ENCODE data around the gene NCOA5.
"Not testable (repeated sequence)": the region's sequence is repeated elsewhere in the genome, so short reads cannot be mapped to it uniquely, and the experiment has no call there.

The NCOA5 gene

GRCh38 chr20:46119547-46119946, 29.8 kb upstream of the NCOA5 start:
- DNase-seq, result no peak

GRCh38 chr20:46119028-46119546, 29.3 kb upstream of the NCOA5 start:
- DNase-seq, result no peak

GRCh38 chr20:46118481-46119020, 28.8 kb upstream of the NCOA5 start:
- DNase-seq, result no peak

DNA sequence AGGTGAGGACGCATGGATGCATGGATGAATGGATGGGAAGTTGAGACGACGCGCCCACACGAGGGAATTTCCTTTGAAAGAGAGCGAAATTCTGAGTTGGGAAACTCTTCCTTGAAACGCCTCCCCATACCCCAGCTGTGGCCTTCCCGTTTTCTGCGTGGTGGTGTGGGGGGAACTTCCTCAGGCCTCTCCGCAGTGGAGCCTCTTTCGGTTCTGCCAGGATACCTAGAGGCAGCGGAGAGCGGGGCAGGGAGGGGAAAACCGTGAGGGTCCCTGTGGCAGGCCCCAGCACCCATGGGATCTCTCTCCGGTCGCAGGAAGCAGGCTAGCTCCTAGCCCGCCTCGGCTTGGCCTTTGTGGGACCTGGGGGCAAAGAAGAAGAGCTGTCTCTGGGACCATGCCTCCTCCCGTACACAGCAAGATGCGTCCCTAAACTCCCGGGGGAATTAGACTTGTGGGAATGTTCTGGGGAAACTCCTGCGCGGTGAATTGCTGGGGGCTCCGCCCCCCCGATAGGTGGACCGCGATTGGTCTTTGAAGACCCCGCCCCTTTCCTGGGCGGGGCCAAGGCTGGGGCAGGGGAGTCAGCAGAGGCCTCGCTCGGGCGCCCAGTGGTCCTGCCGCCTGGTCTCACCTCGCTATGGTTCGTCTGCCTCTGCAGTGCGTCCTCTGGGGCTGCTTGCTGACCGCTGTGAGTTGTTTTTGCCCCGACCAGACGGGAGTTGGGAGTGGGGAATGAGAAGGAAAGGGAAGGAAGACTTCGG, 28.1 kb upstream of the NCOA5 start, which contains the start of gene CD40:
Gene CD40 (plus strand): TSS at position 611 of the 764 bp plus-strand sequence. CDS start 30 bp downstream, at position 641.
- DNase-seq, result peak; percentile 78

DNA sequence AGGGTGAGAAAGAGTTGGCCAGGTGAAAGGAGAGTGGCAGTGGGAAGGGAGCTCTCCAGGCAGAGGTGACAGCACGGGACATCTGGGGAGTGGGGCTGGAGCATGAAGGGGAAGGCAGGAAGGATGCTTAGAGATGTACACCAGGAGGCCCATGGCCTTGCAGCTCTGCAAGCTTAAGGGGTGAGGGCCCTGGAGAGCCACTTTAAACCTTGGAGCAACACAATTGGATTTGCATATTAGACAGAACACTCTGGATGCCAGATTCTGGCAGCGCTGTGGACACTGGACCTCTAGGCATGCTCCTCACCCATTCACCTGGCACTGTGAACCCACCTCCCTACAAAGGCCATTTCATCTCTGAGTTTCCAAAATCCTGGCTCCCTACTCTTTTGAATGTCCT, 24.7 kb upstream of the NCOA5 start:
- DNase-seq, result no peak

- no peak for DNase-seq
Measured at GRCh38 chr20:46113113-46113470, 23.3 kb upstream of the NCOA5 start.

DNA sequence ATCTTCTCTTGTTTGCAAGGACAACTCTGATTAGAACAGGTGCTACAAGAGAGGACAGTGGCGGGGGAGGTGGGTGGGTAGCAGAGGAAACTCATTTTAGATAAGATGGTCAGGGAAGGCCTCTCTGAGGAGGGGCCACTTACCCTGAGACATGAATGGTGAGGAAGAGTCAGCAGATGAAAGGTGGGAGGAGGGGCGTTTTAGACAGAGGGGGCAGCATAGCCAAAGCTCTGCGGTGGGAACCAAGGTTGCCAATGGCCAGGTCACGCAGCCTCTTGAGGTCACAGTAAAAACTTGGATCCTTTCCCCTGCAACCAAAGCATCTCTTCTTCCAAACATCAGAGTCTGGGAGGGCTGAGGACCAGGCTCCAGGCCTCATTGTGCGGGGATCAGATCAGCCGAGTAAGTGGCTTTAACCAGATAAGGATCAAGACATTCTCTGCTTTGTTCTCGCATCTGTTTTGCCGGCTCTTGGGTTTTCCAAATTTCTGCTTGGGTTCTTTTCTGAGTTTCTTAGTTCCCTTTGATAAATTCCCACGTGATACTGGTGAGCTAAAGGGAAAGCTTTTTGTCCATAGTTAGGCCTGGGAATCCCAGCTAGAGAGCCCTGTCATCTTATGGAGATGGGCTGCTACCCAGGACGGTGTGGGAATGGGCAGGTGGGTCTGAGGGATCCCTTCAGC, 22.8 kb upstream of the NCOA5 start:
- DNase-seq, result no peak

DNA sequence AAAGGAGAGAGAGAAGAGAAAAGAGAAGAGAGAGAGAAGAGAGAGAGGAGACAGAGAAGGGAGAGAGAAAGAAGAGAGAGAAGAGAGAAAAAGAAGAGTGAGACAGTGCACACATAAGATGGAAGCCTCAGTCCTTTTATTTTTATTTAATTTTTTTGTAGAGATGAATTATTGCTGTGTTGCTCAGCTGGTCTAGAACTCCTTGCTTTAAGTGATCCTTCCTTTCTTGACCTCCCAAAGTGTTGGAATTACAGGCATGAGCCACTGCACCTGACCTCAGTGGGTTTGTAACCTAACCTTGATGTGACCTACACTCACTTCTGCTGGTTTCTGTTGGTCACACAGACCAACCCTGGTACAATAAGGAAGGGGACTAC, 22.1 kb upstream of the NCOA5 start:
- no peak for DNase-seq

DNA sequence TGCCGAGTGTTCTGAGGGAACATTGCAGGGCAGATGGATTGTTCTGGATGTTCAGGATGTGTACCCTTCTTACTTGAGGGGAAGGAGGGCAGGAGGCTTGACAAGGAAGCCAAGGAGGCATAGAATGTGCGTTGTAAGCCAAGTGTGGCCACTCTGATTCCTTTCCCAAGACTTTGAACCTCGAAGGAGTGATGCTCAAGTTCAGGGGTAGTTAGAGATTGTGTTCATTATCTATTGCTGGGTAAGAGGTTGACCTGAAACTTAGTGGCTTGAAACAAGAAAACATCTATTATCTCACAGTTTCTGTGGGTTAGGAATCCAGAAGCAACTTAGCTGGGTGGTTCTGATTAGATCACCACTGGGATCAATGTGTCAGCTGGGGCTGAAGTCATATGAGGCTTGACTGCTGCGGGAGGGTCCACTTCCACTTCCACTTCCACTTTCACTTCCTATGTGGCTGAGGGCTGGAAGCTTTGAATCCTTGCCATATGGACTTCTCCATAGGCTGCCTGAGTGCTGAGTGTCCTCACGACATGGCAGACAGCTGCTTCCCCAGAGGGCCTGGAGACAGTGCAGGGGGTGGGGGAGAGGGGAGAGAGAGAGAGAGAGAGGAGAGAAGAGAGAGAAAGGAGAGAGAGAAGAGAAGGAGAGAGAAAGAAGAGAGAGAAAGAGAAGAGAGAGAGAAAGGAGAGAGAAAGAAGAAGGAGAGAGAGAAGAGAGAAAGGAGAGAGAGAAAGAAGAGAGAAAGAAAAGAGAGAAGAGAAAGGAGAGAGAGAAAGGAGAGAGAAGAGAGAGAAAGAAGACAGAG, 21.5 kb upstream of the NCOA5 start:
- DNase-seq, result no peak

- no peak for DNase-seq
Measured at GRCh38 chr20:46108976-46109375, 19.2 kb upstream of the NCOA5 start.

- DNase-seq, result no peak
Measured at GRCh38 chr20:46108435-46108841, 18.7 kb upstream of the NCOA5 start.

GRCh38 chr20:46107061-46107460, 17.3 kb upstream of the NCOA5 start:
- no peak for DNase-seq

DNA sequence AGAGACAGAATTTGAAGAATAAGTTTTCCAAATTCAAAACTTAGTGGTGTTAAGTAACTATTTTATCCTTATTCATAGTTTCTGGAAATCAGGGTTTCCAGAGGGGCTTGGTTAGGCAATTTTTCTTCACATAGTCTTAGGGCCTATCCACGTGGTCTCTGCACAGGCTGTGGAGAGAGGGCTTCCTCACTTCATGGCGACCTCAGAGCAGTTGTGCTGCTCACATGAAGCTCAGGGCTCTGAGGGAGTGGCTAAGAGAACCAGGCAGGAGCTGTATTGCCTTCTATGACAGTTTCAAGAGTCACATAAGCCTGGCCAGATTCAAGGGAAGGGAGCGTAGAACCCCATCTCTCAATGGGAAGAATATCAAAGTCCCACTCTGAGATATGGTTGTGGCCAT, 14.5 kb upstream of the NCOA5 start:
- DNase-seq, result no peak

- DNase-seq, result no peak
Measured at GRCh38 chr20:46102940-46103339, 13.2 kb upstream of the NCOA5 start.

GRCh38 chr20:46101957-46102356, 12.2 kb upstream of the NCOA5 start:
- DNase-seq, result no peak

- no peak for DNase-seq
Measured at GRCh38 chr20:46100988-46101387, 11.2 kb upstream of the NCOA5 start.

DNA sequence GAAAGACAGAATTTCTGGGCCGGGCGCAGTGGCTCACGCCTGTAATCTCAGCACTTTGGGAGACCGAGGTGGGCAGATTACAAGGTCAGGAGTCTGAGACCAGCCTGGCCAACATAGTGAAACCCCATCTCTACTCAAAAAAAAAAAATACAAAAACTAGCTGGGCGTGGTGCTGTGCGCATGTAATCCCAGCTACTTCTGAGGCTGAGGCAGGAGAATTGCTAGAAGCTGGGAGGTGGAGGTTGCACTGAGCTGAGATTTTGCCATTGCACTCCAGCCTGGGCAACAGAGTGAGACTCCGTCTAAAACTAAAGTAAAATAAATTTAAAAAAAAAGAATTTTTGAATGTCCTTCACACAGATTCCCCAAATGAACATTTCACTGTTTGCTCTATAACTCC, 10.7 kb upstream of the NCOA5 start:
- DNase-seq, result not testable (repeated sequence)

DNA sequence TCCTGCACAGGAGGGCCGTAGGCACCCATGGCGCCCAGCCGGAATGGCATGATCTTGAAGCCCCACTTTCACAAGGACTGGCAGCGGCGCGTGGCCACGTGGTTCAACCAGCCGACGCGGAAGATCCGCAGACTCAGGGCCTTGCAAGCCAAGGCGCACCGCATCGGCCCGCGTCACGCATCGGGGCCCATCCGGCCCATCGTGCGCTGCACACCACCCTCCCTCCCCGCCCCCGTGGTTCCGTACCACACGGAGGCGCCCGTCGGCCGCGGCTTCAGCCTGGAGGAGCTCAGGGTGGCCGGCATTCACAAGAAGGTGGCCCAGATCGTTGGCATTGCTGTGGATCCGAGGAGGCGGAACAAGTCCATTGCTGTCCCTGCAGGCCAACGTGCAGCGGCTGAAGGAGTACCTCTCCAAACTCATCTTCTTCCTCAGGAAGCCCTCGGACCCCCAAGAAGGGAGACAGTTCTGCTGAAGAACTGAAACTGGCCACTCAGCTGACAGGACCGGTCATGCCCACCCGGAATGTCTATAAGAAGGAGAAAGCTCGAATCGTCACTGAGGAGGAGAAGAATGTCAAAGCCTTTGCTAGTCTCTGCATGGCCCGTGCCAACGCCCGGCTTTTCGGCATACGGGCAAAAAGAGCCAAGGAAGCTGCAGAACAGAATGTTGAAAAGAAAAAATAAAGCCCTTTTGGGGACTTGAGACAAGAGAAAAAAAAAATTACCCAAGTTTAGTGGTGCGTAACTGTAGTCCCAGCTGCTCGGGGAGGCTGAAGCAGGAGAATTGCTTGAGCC, 9.9 kb upstream of the NCOA5 start:
- DNase-seq, result no peak

GRCh38 chr20:46093531-46093930, 3.8 kb upstream of the NCOA5 start:
- DNase-seq, result no peak

- not testable (repeated sequence) for DNase-seq
Measured at GRCh38 chr20:46091622-46092535, 2.1 kb upstream of the NCOA5 start.

- no peak for DNase-seq
Measured at GRCh38 chr20:46089167-46089416, 670 bp downstream of the NCOA5 start.

Measured in NCI-H774 (cell line).